ENCODE data around the gene CCDC194. TPM values are rescaled to one million over a fixed set of nuclear protein-coding genes. Genes with fewer than 3 reads are reported as not detected.

CCDC194 gene
- total RNA-seq, 4 donors from 2014 or later, result not detected

GRCh38 chr19:17404621-17405249 is 10.7 kb upstream of the CCDC194 start:
- DNase-seq, result no peak
- H3K27me3 ChIP-seq, result no peaks in the 10 kb centered on the region
- H3K9me3 ChIP-seq, result no peaks in the 10 kb centered on the region
- peak overlapping the region; percentile 13 to 51 (median 22) for H3K4me3 ChIP-seq
- H3K36me3 ChIP-seq, result no peaks in the 10 kb centered on the region
- H3K4me1 ChIP-seq, result peaks cover 8 to 37% (median 10%) of the 10 kb centered on the region in 4 donors
- TF ChIP-seq CTCF (IDR thresholded peaks at IDR 0.05) (no peak), POLR2AphosphoS5 (IDR thresholded peaks at IDR 0.05) (no peak), EP300 (IDR thresholded peaks at IDR 0.05; ENCODE audit: low read depth) (no peak), POLR2A (IDR thresholded peaks at IDR 0.05) (no peak)
- in situ Hi-C loops (cut with MboI; ENCODE audit: low pct_ligation_motif_present in 1 of 4, low pct_unique_long_range_greater_than_20kb in 1 of 4, low sequenced_read_pairs in 3 of 4) (no loop called here), intact Hi-C loops (cut with DNase I; ENCODE audit: low total_unique reads) (no loop called here)
- WGBS, 2 donors (ENCODE audit: low coverage in 1 of 2), result 69% methylated on average over 7 of the region's 7 CpGs; no CpG with 5 or more reads in 1 of the 2 donors
- peak overlapping the region; percentile 79 to 86 (median 86) for H3K27ac ChIP-seq

DNA sequence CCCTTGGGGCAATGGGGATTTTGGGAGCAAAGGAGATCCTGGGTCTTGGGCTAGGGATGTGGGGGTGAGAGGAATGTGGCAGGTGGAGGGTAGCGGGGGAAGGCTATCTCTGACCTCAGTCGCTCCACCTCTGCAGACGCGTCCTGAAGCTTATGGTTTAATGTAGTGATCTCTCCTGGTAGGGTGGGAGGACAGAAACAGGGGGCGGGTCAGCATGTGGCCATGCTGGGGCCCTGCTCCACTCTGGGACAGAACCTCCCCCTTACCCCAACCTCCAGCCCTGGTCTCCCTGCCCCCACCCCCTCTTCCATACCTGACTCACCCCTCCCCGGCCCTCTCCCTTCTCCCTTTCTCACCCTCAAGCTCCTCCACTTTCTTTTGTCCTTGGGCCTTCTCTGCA is 10.0 kb upstream of the CCDC194 start:
- in situ Hi-C loops (cut with MboI; ENCODE audit: low pct_ligation_motif_present in 1 of 4, low pct_unique_long_range_greater_than_20kb in 1 of 4, low sequenced_read_pairs in 3 of 4), result no loop called here
- WGBS, 2 donors (ENCODE audit: low coverage in 1 of 2), result 67% methylated on average over 6 of the region's 6 CpGs; no CpG with 5 or more reads in 1 of the 2 donors
- no peak for DNase-seq
- H3K27me3 ChIP-seq, result no peaks in the 10 kb centered on the region
- intact Hi-C loops (cut with DNase I; ENCODE audit: low total_unique reads), result no loop called here
- peak overlapping the region in 3 of 4 donors; percentile 16 to 51 (median 28) for H3K4me3 ChIP-seq
- no peaks in the 10 kb centered on the region for H3K9me3 ChIP-seq
- peaks cover 8 to 37% (median 10%) of the 10 kb centered on the region in 4 donors for H3K4me1 ChIP-seq
- H3K27ac ChIP-seq, result peak overlapping the region; percentile 79 to 86 (median 86)
- no peaks in the 10 kb centered on the region for H3K36me3 ChIP-seq
- no peak for TF ChIP-seq POLR2A (IDR thresholded peaks at IDR 0.05)
- no peak for TF ChIP-seq POLR2AphosphoS5 (IDR thresholded peaks at IDR 0.05)
- no peak for TF ChIP-seq CTCF (IDR thresholded peaks at IDR 0.05)
- no peak for TF ChIP-seq EP300 (IDR thresholded peaks at IDR 0.05; ENCODE audit: low read depth)

- no peak for DNase-seq
Observed at GRCh38 chr19:17402982-17403855, 9.2 kb upstream of the CCDC194 start.

More at GRCh38 chr19:17402982-17403855, 9.2 kb upstream of the CCDC194 start:
- no peaks in the 10 kb centered on the region for H3K9me3 ChIP-seq
- intact Hi-C loops (cut with DNase I; ENCODE audit: low total_unique reads), result no loop called here
- H3K4me1 ChIP-seq, result peaks cover 8 to 37% (median 10%) of the 10 kb centered on the region in 4 donors
- H3K36me3 ChIP-seq, result no peaks in the 10 kb centered on the region
- no peaks in the 10 kb centered on the region for H3K27me3 ChIP-seq
- in situ Hi-C loops (cut with MboI; ENCODE audit: low pct_ligation_motif_present in 1 of 4, low pct_unique_long_range_greater_than_20kb in 1 of 4, low sequenced_read_pairs in 3 of 4), result no loop called here
- no peak for TF ChIP-seq EP300 (IDR thresholded peaks at IDR 0.05; ENCODE audit: low read depth)
- TF ChIP-seq POLR2AphosphoS5 (IDR thresholded peaks at IDR 0.05), result no peak
- TF ChIP-seq POLR2A (IDR thresholded peaks at IDR 0.05), result no peak
- TF ChIP-seq CTCF (IDR thresholded peaks at IDR 0.05), result no peak
- peak overlapping the region in 2 of 4 donors; percentile 28 to 51 for H3K4me3 ChIP-seq
- 66 to 81% methylated on average over 3 to 34 of the region's 36 CpGs for WGBS, 2 donors (ENCODE audit: low coverage in 1 of 2)
- H3K27ac ChIP-seq, result peak overlapping the region in 3 of 4 donors; percentile 79 to 86 (median 86)
